HEK293 (cell line): ENCODE data around the gene NANP.

Experiments
- ATF2 ChIP-seq: fragments of 450-650 bp; formaldehyde crosslinking; IDR thresholded peaks from 2 replicates; pipeline ENCODE4 v1.5.1; 2016; ENCODE audit warnings: missing biosample characterization, missing genetic modification characterization, low read depth
- BCL11A ChIP-seq: fragments of 450-650 bp; formaldehyde crosslinking; IDR thresholded peaks from 2 replicates; pipeline ENCODE4 v1.5.1; 2016; ENCODE audit warnings: low read depth, missing biosample characterization, missing genetic modification characterization
- HOXC10 ChIP-seq: sonication (generic); formaldehyde crosslinking; IDR thresholded peaks from 2 replicates; pipeline ENCODE4 v1.8.1; 2023; ENCODE audit warnings: mild to moderate bottlenecking, missing genetic modification reagents
- KLF17 ChIP-seq: fragments of 450-650 bp; formaldehyde crosslinking; IDR thresholded peaks from 2 replicates; pipeline ENCODE4 v1.5.1; 2016; ENCODE audit warnings: missing biosample characterization, missing genetic modification characterization
- MZF1 ChIP-seq: fragments of 450-650 bp; formaldehyde crosslinking; IDR thresholded peaks from 2 replicates; pipeline ENCODE4 v1.5.1; 2017; ENCODE audit warnings: missing biosample characterization, missing genetic modification characterization, borderline replicate concordance
- OVOL3 ChIP-seq: fragments of 450-650 bp; formaldehyde crosslinking; IDR thresholded peaks from 2 replicates; pipeline ENCODE4 v1.5.1; 2016; ENCODE audit warnings: missing biosample characterization, missing genetic modification characterization
- RBAK ChIP-seq: fragments of 450-650 bp; formaldehyde crosslinking; IDR thresholded peaks from 2 replicates; pipeline ENCODE4 v1.5.1; 2016; ENCODE audit warnings: missing biosample characterization, missing genetic modification characterization
- SCRT1 ChIP-seq: fragments of 450-650 bp; formaldehyde crosslinking; IDR thresholded peaks from 2 replicates; pipeline ENCODE4 v1.5.1; 2016; ENCODE audit warnings: missing biosample characterization, missing genetic modification characterization, borderline replicate concordance
- YY2 ChIP-seq: fragments of 450-650 bp; formaldehyde crosslinking; IDR thresholded peaks from 2 replicates; pipeline ENCODE4 v1.5.1; 2016; ENCODE audit warnings: missing biosample characterization, missing genetic modification characterization
- ZBTB48 ChIP-seq: fragments of 450-650 bp; formaldehyde crosslinking; IDR thresholded peaks from 2 replicates; pipeline ENCODE4 v1.5.1; 2016; ENCODE audit warnings: missing biosample characterization, missing genetic modification characterization
- ZBTB8A ChIP-seq: fragments of 450-650 bp; formaldehyde crosslinking; IDR thresholded peaks from 2 replicates; pipeline ENCODE4 v1.5.1; 2016; ENCODE audit warnings: missing biosample characterization, missing genetic modification characterization
- ZIC2 ChIP-seq: fragments of 450-650 bp; formaldehyde crosslinking; IDR thresholded peaks from 2 replicates; pipeline ENCODE4 v1.5.1; 2016; ENCODE audit warnings: missing biosample characterization, missing genetic modification characterization
- ZNF114 ChIP-seq: fragments of 450-650 bp; formaldehyde crosslinking; IDR thresholded peaks from 2 replicates; pipeline ENCODE4 v1.5.0; 2017; ENCODE audit warnings: missing biosample characterization, missing genetic modification characterization
- ZNF133 ChIP-seq: fragments of 450-650 bp; formaldehyde crosslinking; IDR thresholded peaks from 2 replicates; pipeline ENCODE4 v1.5.1; 2016; ENCODE audit warnings: missing biosample characterization, missing genetic modification characterization
- ZNF157 ChIP-seq: fragments of 450-650 bp; formaldehyde crosslinking; IDR thresholded peaks from 2 replicates; pipeline ENCODE4 v1.5.1; 2016; ENCODE audit warnings: missing biosample characterization, missing genetic modification characterization
- ZNF174 ChIP-seq: fragments of 450-650 bp; formaldehyde crosslinking; IDR thresholded peaks from 2 replicates; pipeline ENCODE4 v1.5.0; 2017; ENCODE audit warnings: missing biosample characterization, mild to moderate bottlenecking, missing genetic modification characterization
- ZNF18 ChIP-seq: fragments of 450-650 bp; formaldehyde crosslinking; IDR thresholded peaks from 2 replicates; pipeline ENCODE4 v1.5.1; 2016; ENCODE audit warnings: missing biosample characterization, missing genetic modification characterization
- ZNF184 ChIP-seq: fragments of 450-650 bp; IDR thresholded peaks from 2 replicates; pipeline ENCODE4 v1.5.1; 2018; ENCODE audit warnings: missing biosample characterization, mild to moderate bottlenecking, missing genetic modification characterization
- ZNF2 ChIP-seq: fragments of 450-650 bp; formaldehyde crosslinking; IDR thresholded peaks from 2 replicates; pipeline ENCODE4 v1.5.1; 2016; ENCODE audit warnings: missing biosample characterization, missing genetic modification characterization
- ZNF239 ChIP-seq: fragments of 450-650 bp; formaldehyde crosslinking; IDR thresholded peaks from 2 replicates; pipeline ENCODE4 v1.5.1; 2016; ENCODE audit warnings: missing biosample characterization, missing genetic modification characterization
- ZNF274 ChIP-seq, 2 experiments: fragments of 200-500 bp in 1 of 2; fragments of 450-650 bp in 1 of 2; sonication (Bioruptor generic) in 1 of 2; formaldehyde crosslinking in 1 of 2; IDR thresholded peaks; 2 replicates each; pipeline versions ENCODE4 v1.5.1 to v1.6.1; 2014 to 2016; ENCODE audit warnings: borderline replicate concordance in 1 of 2, inconsistent platforms in 1 of 2, low read length in 1 of 2, missing biosample characterization in 1 of 2, missing genetic modification characterization in 1 of 2
- ZNF292 ChIP-seq: fragments of 450-650 bp; formaldehyde crosslinking; IDR thresholded peaks from 2 replicates; pipeline ENCODE4 v1.5.1; 2016; ENCODE audit warnings: low read depth, missing biosample characterization, missing genetic modification characterization, borderline replicate concordance
- ZNF335 ChIP-seq: fragments of 450-650 bp; formaldehyde crosslinking; conservative IDR thresholded peaks from 2 replicates; pipeline ENCODE4 v1.5.1; 2016; ENCODE audit warnings: missing biosample characterization, missing genetic modification characterization
- ZNF366 ChIP-seq: fragments of 450-650 bp; formaldehyde crosslinking; conservative IDR thresholded peaks from 2 replicates; pipeline ENCODE4 v1.5.1; 2016; ENCODE audit warnings: missing biosample characterization, missing genetic modification characterization
- ZNF513 ChIP-seq: fragments of 450-650 bp; IDR thresholded peaks from 2 replicates; pipeline ENCODE4 v1.5.1; 2018; ENCODE audit warnings: missing biosample characterization, missing genetic modification characterization
- ZNF561 ChIP-seq: fragments of 450-650 bp; IDR thresholded peaks from 2 replicates; pipeline ENCODE4 v1.5.1; 2018; ENCODE audit warnings: missing biosample characterization, missing genetic modification characterization, borderline replicate concordance
- ZNF585B ChIP-seq: fragments of 450-650 bp; formaldehyde crosslinking; IDR thresholded peaks from 2 replicates; pipeline ENCODE4 v1.5.1; 2016; ENCODE audit warnings: missing biosample characterization, missing genetic modification characterization
- ZNF658 ChIP-seq: fragments of 450-650 bp; formaldehyde crosslinking; IDR thresholded peaks from 2 replicates; pipeline ENCODE4; 2016; ENCODE audit warnings: missing biosample characterization, missing genetic modification characterization
- ZNF660 ChIP-seq: fragments of 450-650 bp; IDR thresholded peaks from 2 replicates; pipeline ENCODE4 v1.5.1; 2018; ENCODE audit warnings: missing biosample characterization, mild to moderate bottlenecking, missing genetic modification characterization
- ZNF692 ChIP-seq: fragments of 450-650 bp; formaldehyde crosslinking; IDR thresholded peaks from 2 replicates; pipeline ENCODE4 v1.5.1; 2016; ENCODE audit warnings: missing biosample characterization, missing genetic modification characterization
- ZNF76 ChIP-seq: fragments of 450-650 bp; formaldehyde crosslinking; IDR thresholded peaks from 2 replicates; pipeline ENCODE4; 2016; ENCODE audit warnings: low read depth, missing biosample characterization, missing genetic modification characterization, borderline replicate concordance
- ZNF791 ChIP-seq: fragments of 450-650 bp; formaldehyde crosslinking; IDR thresholded peaks from 2 replicates; pipeline ENCODE4 v1.5.1; 2016; ENCODE audit warnings: missing biosample characterization, missing genetic modification characterization
- ZSCAN16 ChIP-seq: fragments of 450-650 bp; formaldehyde crosslinking; IDR thresholded peaks from 2 replicates; pipeline ENCODE4 v1.5.1; 2016; ENCODE audit warnings: missing biosample characterization, missing genetic modification characterization
- ZSCAN30 ChIP-seq: fragments of 450-650 bp; IDR thresholded peaks from 2 replicates; pipeline ENCODE4 v1.5.1; 2018; ENCODE audit warnings: missing biosample characterization, mild to moderate bottlenecking, missing genetic modification characterization, moderate library complexity

Gene NANP

GRCh38 chr20:25623736-25624499 is at the start of gene NANP (continued):
- TF ChIP-seq ATF2 (no peak), RBAK (tag by site-specific recombination) (no peak), YY2 (tag by site-specific recombination) (peak; percentile 29; the same call in 1 of the 2 replicates), ZNF76 (tag by site-specific recombination) (peak; percentile 73), ZSCAN30 (tag by site-specific recombination) (peak; percentile 40), ZNF174 (no peak), ZNF585B (0 out of 2 replicates have a peak, but pooled peaks have one; percentile 25), ZNF157 (no peak), ZNF513 (tag by site-specific recombination) (no peak), ZNF274 (IDR thresholded peaks at IDR 0.05; ENCODE audit: low read length) (no peak), ZNF274 (tag by site-specific recombination; IDR thresholded peaks at IDR 0.05; ENCODE audit: borderline replicate concordance) (no peak), ZNF561 (tag by site-specific recombination) (no peak), ZNF133 (no peak), SCRT1 (peak; percentile 95), MZF1 (tag by site-specific recombination) (no peak), OVOL3 (tag by site-specific recombination) (no peak), ZNF184 (no peak), ZNF114 (tag by site-specific recombination) (no peak), HOXC10 (no peak), ZNF660 (no peak), ZNF292 (tag by site-specific recombination) (no peak), BCL11A (tag by site-specific recombination) (0 out of 2 replicates have a peak, but pooled peaks have one; percentile 48), ZNF791 (tag by site-specific recombination) (no peak), ZNF366 (tag by site-specific recombination) (peak; percentile 50; the same call in 1 of the 2 replicates), ZBTB8A (tag by site-specific recombination) (peak; percentile 77), ZNF18 (tag by site-specific recombination) (no peak), ZNF658 (no peak), ZNF692 (tag by site-specific recombination) (peak; percentile 75; the same call in 1 of the 2 replicates), ZIC2 (tag by site-specific recombination) (peak; percentile 83), KLF17 (peak; percentile 72; the same call in 1 of the 2 replicates), ZNF2 (peak; percentile 82), ZNF335 (peak; percentile 97), ZBTB48 (tag by site-specific recombination) (peak; percentile 89), ZSCAN16 (tag by site-specific recombination) (no peak; the same call in none of the 2 replicates), ZNF239 (tag by site-specific recombination) (no peak; the same call in none of the 2 replicates)
